Activated CD8-positive, alpha-beta T cell treated with anti-CD3 and anti-CD28 coated beads, Interleukin-2, amount 10 ng/mL, durations not matched to agents 7 days and 5 days (primary cell): Measurements from ENCODE around the gene ATAD1. TPM values are rescaled to one million over a fixed set of nuclear protein-coding genes. Genes with fewer than 3 reads are reported as not detected.
A peak's percentile ranks its signal among the peaks of the same experiment; 100 is the strongest.
"Not testable (repeated sequence)": the region's sequence is repeated elsewhere in the genome, so short reads cannot be mapped to it uniquely, and the experiment has no call there.

Experiments
- ATAC-seq: fragments of 150-1000 bp; cut with Tn5 transposase; one replicate; pipeline ENCODE4 v1.10.0; 2021; ENCODE audit warnings: moderate library complexity
- CTCF ChIA-PET: fragments of 350-600 bp; sonication (Branson Sonifier 250); formaldehyde crosslinking; loops from one replicate; lab custom pipeline; 2021; ENCODE audit warnings: antibody characterized with exemption; lab: Charles Lee
- POLR2A ChIA-PET: fragments of 350-600 bp; sonication (Branson Sonifier 250); formaldehyde crosslinking; loops from one replicate; lab custom pipeline; 2021; ENCODE audit warnings: antibody characterized with exemption; lab: Charles Lee
- DNase-seq: peaks from one replicate; pipeline ENCODE4 v3.0.0-alpha.2; 2020
- H3K27ac Mint-ChIP-seq: one replicate; pipeline ENCODE4 v1.8.0; 2021; ENCODE audit warnings: mild to moderate bottlenecking, mixed read lengths
- H3K27me3 Mint-ChIP-seq: one replicate; pipeline ENCODE4 v1.8.0; 2021; ENCODE audit warnings: low read depth, mixed read lengths
- H3K36me3 Mint-ChIP-seq: one replicate; pipeline ENCODE4 v1.8.0; 2021; ENCODE audit warnings: low read depth, mixed read lengths
- H3K4me1 Mint-ChIP-seq: one replicate; pipeline ENCODE4 v1.8.0; 2021; ENCODE audit warnings: low read depth, mixed read lengths
- H3K4me3 Mint-ChIP-seq: one replicate; pipeline ENCODE4 v1.8.0; 2021; ENCODE audit warnings: mild to moderate bottlenecking, mixed read lengths
- H3K9me3 Mint-ChIP-seq: one replicate; pipeline ENCODE4 v1.8.0; 2022; ENCODE audit warnings: mixed read lengths; ENCODE audit not compliant: insufficient read depth
- total RNA-seq, 2 experiments: library from RNA; stranded (reverse); gene quantifications; one replicate each; pipeline ENCODE4 v1.2.3, GENCODE V29; 2021

Gene ATAD1
- total RNA-seq, 2 experiments from 2014 or later = 38.9 to 42.5 TPM

GRCh38 chr10:87803328-87803727 lies 14.7 kb downstream of the ATAD1 start:
- ChIA-PET POLR2A (no interaction called here), CTCF (no interaction called here)
- Mint-ChIP-seq H3K9me3 (peaks cover 39% of the 10 kb centered on the region), H3K4me1 (peaks cover 31% of the 10 kb centered on the region), H3K27ac (no peak overlapping the region), H3K36me3 (peaks cover 81% of the 10 kb centered on the region), H3K4me3 (no peak overlapping the region), H3K27me3 (no peaks in the 10 kb centered on the region)
- no peak for DNase-seq
- ATAC-seq = no peak

GRCh38 chr10:87801813-87802435 lies 16.1 kb downstream of the ATAD1 start:
- Mint-ChIP-seq H3K4me1 (peaks cover 43% of the 10 kb centered on the region), H3K36me3 (peaks cover 90% of the 10 kb centered on the region), H3K9me3 (peaks cover 39% of the 10 kb centered on the region)
- ATAC-seq, POLR2A ChIA-PET, DNase-seq, H3K27me3 Mint-ChIP-seq, H3K27ac Mint-ChIP-seq, CTCF ChIA-PET, H3K4me3 Mint-ChIP-seq: not testable (repeated sequence)

GRCh38 chr10:87799860-87800259 lies 18.2 kb downstream of the ATAD1 start:
- DNase-seq (no peak), ATAC-seq (no peak)
- POLR2A ChIA-PET = no interaction called here
- CTCF ChIA-PET = no interaction called here
- Mint-ChIP-seq H3K4me3 (no peak overlapping the region), H3K36me3 (peaks cover 72% of the 10 kb centered on the region), H3K27me3 (no peaks in the 10 kb centered on the region), H3K27ac (no peak overlapping the region), H3K4me1 (peaks cover 24% of the 10 kb centered on the region), H3K9me3 (peaks cover 28% of the 10 kb centered on the region)

- H3K4me1 Mint-ChIP-seq = peaks cover 21% of the 10 kb centered on the region
- peaks cover 63% of the 10 kb centered on the region for H3K36me3 Mint-ChIP-seq
- ATAC-seq (no peak), DNase-seq (no peak)
- H3K4me3 Mint-ChIP-seq = no peak overlapping the region
- peaks cover 17% of the 10 kb centered on the region for H3K9me3 Mint-ChIP-seq
- H3K27ac Mint-ChIP-seq = no peak overlapping the region
- ChIA-PET POLR2A (interaction anchor here (1.3 to 2.2 kb wide), 2 partner anchors 20 to 39 kb away, joined by 3 to 5 read pairs; partner anchors contain the start of gene ATAD1), CTCF (interaction anchor here (3.3 kb wide), 1 partner anchor 16 kb away, joined by 8 read pairs; no protein-coding TSS in a partner anchor)
- H3K27me3 Mint-ChIP-seq = no peaks in the 10 kb centered on the region
Measured at GRCh38 chr10:87798082-87798481, 19.9 kb downstream of the ATAD1 start.

- H3K36me3 Mint-ChIP-seq = peaks cover 54% of the 10 kb centered on the region
- H3K27ac Mint-ChIP-seq = no peak overlapping the region
- ChIA-PET CTCF (interaction anchor here (1.0 kb wide), 1 partner anchor 9 kb away, joined by 4 read pairs; no protein-coding TSS in a partner anchor), POLR2A (no interaction called here)
- peaks cover 19% of the 10 kb centered on the region for H3K4me1 Mint-ChIP-seq
- no peaks in the 10 kb centered on the region for H3K9me3 Mint-ChIP-seq
- no peaks in the 10 kb centered on the region for H3K27me3 Mint-ChIP-seq
- no peak for ATAC-seq
- DNase-seq = no peak
- no peak overlapping the region for H3K4me3 Mint-ChIP-seq
Measured at GRCh38 chr10:87794285-87794684, 23.7 kb downstream of the ATAD1 start.

- peaks cover 56% of the 10 kb centered on the region for H3K36me3 Mint-ChIP-seq
- CTCF ChIA-PET = interaction anchor here (1.2 kb wide), 1 partner anchor 15 kb away, joined by 3 read pairs; no protein-coding TSS in a partner anchor
Measured at GRCh38 chr10:87790185-87790584, 27.8 kb downstream of the ATAD1 start.

GRCh38 chr10:87786421-87786820 lies 31.6 kb downstream of the ATAD1 start:
- DNase-seq (no peak), ATAC-seq (no peak)
- Mint-ChIP-seq H3K36me3 (peaks cover 62% of the 10 kb centered on the region), H3K27me3 (no peaks in the 10 kb centered on the region), H3K4me1 (no peaks in the 10 kb centered on the region), H3K9me3 (no peaks in the 10 kb centered on the region), H3K4me3 (no peak overlapping the region), H3K27ac (no peak overlapping the region)
- ChIA-PET POLR2A (interaction anchor here (0.9 kb wide), 1 partner anchor 33 kb away, joined by 3 read pairs; no protein-coding TSS in a partner anchor), CTCF (interaction anchor here (0.7 to 1.0 kb wide), 3 partner anchors 8 to 12 kb away, joined by 3 to 4 read pairs (median 4); no protein-coding TSS in a partner anchor)

More at GRCh38 chr10:87790185-87790584, 27.8 kb downstream of the ATAD1 start:
- Mint-ChIP-seq H3K27ac (no peak overlapping the region), H3K27me3 (no peaks in the 10 kb centered on the region), H3K9me3 (no peaks in the 10 kb centered on the region), H3K4me3 (no peak overlapping the region), H3K4me1 (no peaks in the 10 kb centered on the region)
- ATAC-seq (no peak), DNase-seq (no peak)
- POLR2A ChIA-PET = no interaction called here

GRCh38 chr10:87782721-87783120 lies 35.3 kb downstream of the ATAD1 start:
- no peak overlapping the region for H3K27ac Mint-ChIP-seq
- H3K4me1 Mint-ChIP-seq = no peaks in the 10 kb centered on the region
- no peaks in the 10 kb centered on the region for H3K9me3 Mint-ChIP-seq
- DNase-seq (no peak), ATAC-seq (no peak)
- peaks cover 50% of the 10 kb centered on the region for H3K36me3 Mint-ChIP-seq
- no peaks in the 10 kb centered on the region for H3K27me3 Mint-ChIP-seq
- POLR2A ChIA-PET = no interaction called here
- CTCF ChIA-PET = no interaction called here
- no peak overlapping the region for H3K4me3 Mint-ChIP-seq

GRCh38 chr10:87781545-87781944 lies 36.5 kb downstream of the ATAD1 start:
- peaks cover 49% of the 10 kb centered on the region for H3K36me3 Mint-ChIP-seq
- H3K27me3 Mint-ChIP-seq = no peaks in the 10 kb centered on the region
- DNase-seq (no peak), ATAC-seq (no peak)
- CTCF ChIA-PET = no interaction called here
- no peak overlapping the region for H3K27ac Mint-ChIP-seq
- H3K4me3 Mint-ChIP-seq = no peak overlapping the region
- H3K4me1 Mint-ChIP-seq = no peaks in the 10 kb centered on the region
- POLR2A ChIA-PET = no interaction called here
- H3K9me3 Mint-ChIP-seq = no peaks in the 10 kb centered on the region

- CTCF ChIA-PET = interaction anchor here (1.7 kb wide), 1 partner anchor 14 kb away, joined by 3 read pairs; no protein-coding TSS in a partner anchor
- Mint-ChIP-seq H3K4me1 (peaks cover 6% of the 10 kb centered on the region), H3K27ac (no peak overlapping the region), H3K27me3 (no peaks in the 10 kb centered on the region), H3K36me3 (peaks cover 32% of the 10 kb centered on the region), H3K4me3 (no peak overlapping the region), H3K9me3 (no peaks in the 10 kb centered on the region)
- DNase-seq = no peak
- no peak for ATAC-seq
- POLR2A ChIA-PET = no interaction called here
Measured at GRCh38 chr10:87776328-87776727, 41.7 kb downstream of the ATAD1 start.

GRCh38 chr10:87775766-87776165 lies 42.3 kb downstream of the ATAD1 start:
- Mint-ChIP-seq H3K9me3 (no peaks in the 10 kb centered on the region), H3K4me3 (no peak overlapping the region), H3K36me3 (peaks cover 31% of the 10 kb centered on the region), H3K27me3 (no peaks in the 10 kb centered on the region), H3K27ac (no peak overlapping the region), H3K4me1 (peaks cover 6% of the 10 kb centered on the region)
- CTCF ChIA-PET = interaction anchor here (0.7 to 1.7 kb wide), 2 partner anchors 10 to 14 kb away, joined by 3 to 4 read pairs; no protein-coding TSS in a partner anchor
- DNase-seq (no peak), ATAC-seq (no peak)
- POLR2A ChIA-PET = no interaction called here

GRCh38 chr10:87771871-87772500 lies 46.0 kb downstream of the ATAD1 start:
- POLR2A ChIA-PET = interaction anchor here (0.6 kb wide), 1 partner anchor 231 kb away, joined by 3 read pairs; no protein-coding TSS in a partner anchor
- H3K4me3 Mint-ChIP-seq = no peak overlapping the region

More at GRCh38 chr10:87771871-87772500, 46.0 kb downstream of the ATAD1 start:
- H3K27me3 Mint-ChIP-seq = no peaks in the 10 kb centered on the region
- ATAC-seq (peak; percentile 51), DNase-seq (no peak)
- CTCF ChIA-PET = interaction anchor here (0.8 to 2.1 kb wide), 5 partner anchors 9 to 240 kb away, joined by 3 to 7 read pairs (median 3); no protein-coding TSS in a partner anchor
- no peak overlapping the region for H3K27ac Mint-ChIP-seq
- no peaks in the 10 kb centered on the region for H3K9me3 Mint-ChIP-seq
- H3K36me3 Mint-ChIP-seq = peaks cover 33% of the 10 kb centered on the region
- H3K4me1 Mint-ChIP-seq = peaks cover 6% of the 10 kb centered on the region
